H1 (cell line): ENCODE measurements around the gene EFEMP2. TPM values are rescaled to one million over a fixed set of nuclear protein-coding genes. Genes with fewer than 3 reads are reported as not detected.

Experiments used
- ASH2L ChIP-seq: fragments of 200-600, 300-600 bp; sonication (generic); IDR thresholded peaks from one replicate; pipeline ENCODE4 v1.7.1; 2017; ENCODE audit warnings: low read length
- BCL11A ChIP-seq, 2 experiments: IDR thresholded peaks; one replicate each; pipeline ENCODE4 v1.6.1; 2011; ENCODE audit warnings: low read depth in 2 of 2, low read length in 2 of 2, mild to moderate bottlenecking in 2 of 2
- BRCA1 ChIP-seq: IDR thresholded peaks from 2 replicates; pipeline ENCODE4 v1.6.1; 2012; ENCODE audit warnings: low read depth, low read length, improper control_type of control experiment
- CEBPB ChIP-seq: IDR thresholded peaks from 2 replicates; pipeline ENCODE4 v1.6.1; 2012; ENCODE audit warnings: low read depth, low read length
- CHD1 ChIP-seq: IDR thresholded peaks from 2 replicates; pipeline ENCODE4 v1.6.1; 2012; ENCODE audit warnings: low read depth, low read length, improper control_type of control experiment
- CHD2 ChIP-seq: IDR thresholded peaks from 2 replicates; pipeline ENCODE4 v1.6.1; 2012; ENCODE audit warnings: low read length, improper control_type of control experiment
- CTBP2 ChIP-seq: IDR thresholded peaks from 2 replicates; pipeline ENCODE4 v1.7.0; 2011; ENCODE audit warnings: borderline replicate concordance, mild to moderate bottlenecking, moderate library complexity, mixed read lengths, low read length; ENCODE audit not compliant: insufficient read depth, insufficient read length
- EGR1 ChIP-seq: IDR thresholded peaks from 2 replicates; pipeline ENCODE4 v1.6.1; 2011; ENCODE audit warnings: low read depth, low read length, borderline replicate concordance
- EP300 ChIP-seq, 2 experiments: IDR thresholded peaks; 1 replicate in 1 of 2; 2 replicates in 1 of 2; pipeline ENCODE4 v1.6.1; 2011 to 2012; ENCODE audit warnings: low read depth in 2 of 2, low read length in 2 of 2, mild to moderate bottlenecking in 2 of 2, borderline replicate concordance in 1 of 2, inconsistent platforms in 1 of 2, moderate library complexity in 1 of 2
- HDAC6 ChIP-seq: IDR thresholded peaks from one replicate; pipeline ENCODE4 v1.7.1; 2012; ENCODE audit warnings: low read depth, mild to moderate bottlenecking, inconsistent platforms, low read length, moderate library complexity
- JUN ChIP-seq: IDR thresholded peaks from 2 replicates; pipeline ENCODE4 v1.6.1; 2011; ENCODE audit warnings: low read depth, mild to moderate bottlenecking, improper control_type of control experiment, low read length
- MAFK ChIP-seq: IDR thresholded peaks from 2 replicates; pipeline ENCODE4 v1.6.1; 2012; ENCODE audit warnings: low read depth, mild to moderate bottlenecking, improper control_type of control experiment, low read length
- NANOG ChIP-seq: IDR thresholded peaks from 2 replicates; pipeline ENCODE4 v1.6.1; 2011; ENCODE audit warnings: low read length, low read depth, mild to moderate bottlenecking, inconsistent platforms; ENCODE audit not compliant: insufficient read depth, poor library complexity, severe bottlenecking
- POLR2A ChIP-seq, 2 experiments: IDR thresholded peaks; 1 replicate in 1 of 2; 2 replicates in 1 of 2; pipeline ENCODE4 v1.6.1; 2011; ENCODE audit warnings: low read depth in 2 of 2, low read length in 2 of 2, mild to moderate bottlenecking in 2 of 2; ENCODE audit errors: control extremely low read depth in 1 of 2
- POU5F1 ChIP-seq: IDR thresholded peaks from 2 replicates; pipeline ENCODE4 v1.6.1; 2011; ENCODE audit warnings: low read depth, mild to moderate bottlenecking, low read length, moderate library complexity
- RBBP5 ChIP-seq: IDR thresholded peaks from 2 replicates; pipeline ENCODE4 v1.7.1; 2012; ENCODE audit warnings: low read depth, mild to moderate bottlenecking, inconsistent platforms, low read length, moderate library complexity, borderline replicate concordance
- RNF2 ChIP-seq: fragments of 200-900, 300-1000 bp; sonication (generic); IDR thresholded peaks from 2 replicates; pipeline ENCODE4 v1.7.1; 2016; ENCODE audit warnings: borderline replicate concordance, low read depth, mild to moderate bottlenecking, antibody characterized with exemption, low read length; ENCODE audit not compliant: poor library complexity, severe bottlenecking; ENCODE audit errors: missing control alignments
- SAP30 ChIP-seq: fragments of 300-600 bp; sonication (generic); IDR thresholded peaks from 2 replicates; pipeline ENCODE4 v1.7.1; 2012; ENCODE audit warnings: low read length, moderate library complexity, mild to moderate bottlenecking, inconsistent platforms; ENCODE audit not compliant: insufficient read depth, insufficient replicate concordance
- SIX5 ChIP-seq: IDR thresholded peaks from 2 replicates; pipeline ENCODE4 v1.6.1; 2011; ENCODE audit warnings: mild to moderate bottlenecking, low read depth, low read length
- SP2 ChIP-seq: IDR thresholded peaks from 2 replicates; pipeline ENCODE4 v1.6.1; 2012; ENCODE audit warnings: mild to moderate bottlenecking, low read length, inconsistent platforms
- SP4 ChIP-seq: IDR thresholded peaks from 2 replicates; pipeline ENCODE4 v1.6.1; 2012; ENCODE audit warnings: low read length, inconsistent platforms
- TAF7 ChIP-seq: optimal IDR thresholded peaks from 2 replicates; pipeline ENCODE3; 2011; ENCODE audit warnings: low read depth, mild to moderate bottlenecking, inconsistent platforms, low read length, moderate library complexity, borderline replicate concordance
- TBP ChIP-seq: IDR thresholded peaks from 2 replicates; pipeline ENCODE4 v1.6.1; 2011; ENCODE audit warnings: low read depth, low read length, improper control_type of control experiment
- TCF12 ChIP-seq: IDR thresholded peaks from 2 replicates; pipeline ENCODE4 v1.6.1; 2011; ENCODE audit warnings: low read depth, mild to moderate bottlenecking, low read length
- TEAD4 ChIP-seq: IDR thresholded peaks from 2 replicates; pipeline ENCODE4 v1.6.1; 2012; ENCODE audit warnings: low read depth, low read length, inconsistent platforms, mixed read lengths
- polyA plus RNA-seq, 7 experiments: library from polyadenylated mRNA; depleted of rRNA in 3 of 7; stranded (reverse) in 5 of 7; unstranded in 2 of 7; fragments of >200 nt in 5 of 7; fragments of 200-250 nt in 2 of 7; gene quantifications; 1 replicate in 5 of 7; 2 replicates in 1 of 7; 4 replicates in 1 of 7; pipeline versions ENCODE4 v1.2.1 to v1.2.3, GENCODE V29; 2011 to 2013; ENCODE audit warnings: missing spikeins in 2 of 7, mixed read lengths in 2 of 7
- total RNA-seq: library from RNA; stranded (reverse); fragmentation: NEBNext Ultra II Directional; extraction: Animal tissue kit (Norgen Biotek cat#: 25700); gene quantifications from 2 replicates; pipeline ENCODE4 v1.2.1, GENCODE V29; 2021

The EFEMP2 gene
- total and polyA plus RNA-seq, 2 of the 8 experiments (the other 6 are each of a cell fraction or from before 2014, with no cell fraction given), result 8.8 to 17.2 TPM

GRCh38 chr11:65859095-65859811 lies 13.3 kb downstream of the EFEMP2 start (continued):
- TF ChIP-seq TEAD4, result peak; percentile 79
- TF ChIP-seq EP300 (IDR thresholded peaks at IDR 0.05; ENCODE audit: borderline replicate concordance in 1 of 2, low read depth in 2 of 2, low read length in 2 of 2), result peak in 1 of 2 experiments; percentile 12; a peak in 1 of 3 replicates
- TF ChIP-seq BRCA1, result no peak
- no peak for TF ChIP-seq RNF2
- no peak for TF ChIP-seq NANOG
- no peak; the same call in 1 of the 2 replicates for TF ChIP-seq RBBP5
- peak; percentile 14; the same call in 1 of the 2 replicates for TF ChIP-seq SIX5
- no peak for TF ChIP-seq HDAC6
- no peak for TF ChIP-seq CTBP2
- peak; percentile 5 for TF ChIP-seq ASH2L
- peak; percentile 75 for TF ChIP-seq TAF7
- TF ChIP-seq BCL11A (IDR thresholded peaks at IDR 0.05; ENCODE audit: low read depth in 2 of 2, low read length in 2 of 2), result no peak
- no peak for TF ChIP-seq CHD1
- TF ChIP-seq TCF12, result 0 out of 2 replicates have a peak, but pooled peaks have one; percentile 50
- TF ChIP-seq TBP, result peak; percentile 86
- TF ChIP-seq POLR2A (IDR thresholded peaks at IDR 0.05; ENCODE audit: control extremely low read depth in 1 of 2, low read depth in 2 of 2, low read length in 2 of 2), result peak in 1 of 2 experiments; percentile 96; a peak in 2 of 3 replicates
- peak; percentile 59; the same call in 1 of the 2 replicates for TF ChIP-seq SP4
- peak; percentile 95 for TF ChIP-seq EGR1
- 0 out of 2 replicates have a peak, but pooled peaks have one; percentile 27 for TF ChIP-seq CHD2
- TF ChIP-seq CEBPB, result no peak
- TF ChIP-seq MAFK, result no peak
- TF ChIP-seq JUN, result no peak
- TF ChIP-seq SAP30, result no peak
- TF ChIP-seq POU5F1, result no peak
- no peak; the same call in 1 of the 2 replicates for TF ChIP-seq SP2
